PC-3 (cell line): ENCODE results near the gene RETREG1.

Experiments
- EZH2phosphoT487 ChIP-seq: fragments of 300-600 bp; sonication (generic); IDR thresholded peaks from 2 replicates; pipeline ENCODE4 v1.6.1; 2018; ENCODE audit warnings: mild to moderate bottlenecking, antibody characterized with exemption, low read length, borderline replicate concordance
- TF ChIP-seq, protein P1 (sequence below): fragments of 300-600 bp; sonication (generic); conservative IDR thresholded peaks from 2 replicates; pipeline ENCODE4 v1.5.1; 2017; ENCODE audit warnings: antibody characterized with exemption, low read depth, mild to moderate bottlenecking, low read length

DNA sequence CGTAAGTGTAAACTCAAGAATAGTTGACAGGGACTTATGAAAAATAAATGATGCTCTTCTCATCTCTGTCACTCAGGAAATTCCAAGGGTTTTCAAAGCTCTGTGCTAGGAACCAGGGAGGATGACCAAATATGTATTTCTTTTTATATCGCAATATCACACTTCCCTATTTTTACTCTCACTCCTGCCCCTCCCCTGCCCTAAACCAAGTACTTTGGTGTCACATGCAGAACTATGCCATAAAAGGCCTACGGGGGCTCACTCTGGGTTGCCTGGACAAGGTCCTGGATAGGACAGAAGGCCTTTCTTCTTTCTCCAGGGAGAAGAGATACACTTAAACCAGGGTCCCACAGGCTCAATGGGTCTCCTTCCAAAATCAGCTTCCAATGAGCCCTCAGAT is 8.3 kb upstream of the RETREG1 start:
- TF ChIP-seq, protein P1, sequence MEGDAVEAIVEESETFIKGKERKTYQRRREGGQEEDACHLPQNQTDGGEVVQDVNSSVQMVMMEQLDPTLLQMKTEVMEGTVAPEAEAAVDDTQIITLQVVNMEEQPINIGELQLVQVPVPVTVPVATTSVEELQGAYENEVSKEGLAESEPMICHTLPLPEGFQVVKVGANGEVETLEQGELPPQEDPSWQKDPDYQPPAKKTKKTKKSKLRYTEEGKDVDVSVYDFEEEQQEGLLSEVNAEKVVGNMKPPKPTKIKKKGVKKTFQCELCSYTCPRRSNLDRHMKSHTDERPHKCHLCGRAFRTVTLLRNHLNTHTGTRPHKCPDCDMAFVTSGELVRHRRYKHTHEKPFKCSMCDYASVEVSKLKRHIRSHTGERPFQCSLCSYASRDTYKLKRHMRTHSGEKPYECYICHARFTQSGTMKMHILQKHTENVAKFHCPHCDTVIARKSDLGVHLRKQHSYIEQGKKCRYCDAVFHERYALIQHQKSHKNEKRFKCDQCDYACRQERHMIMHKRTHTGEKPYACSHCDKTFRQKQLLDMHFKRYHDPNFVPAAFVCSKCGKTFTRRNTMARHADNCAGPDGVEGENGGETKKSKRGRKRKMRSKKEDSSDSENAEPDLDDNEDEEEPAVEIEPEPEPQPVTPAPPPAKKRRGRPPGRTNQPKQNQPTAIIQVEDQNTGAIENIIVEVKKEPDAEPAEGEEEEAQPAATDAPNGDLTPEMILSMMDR = no peak
- TF ChIP-seq EZH2phosphoT487 = no peak
